Thoracic aorta (tissue), 2 donors: ENCODE measurements around the gene CHD6. TPM values are rescaled to one million over a fixed set of nuclear protein-coding genes. Genes with fewer than 3 reads are reported as not detected.

Experiments
- ATAC-seq: fragments of 150-250 bp; one replicate; pipeline ENCODE4 v1.8.0; 2017; ENCODE audit warnings: low read depth; ENCODE audit not compliant: insufficient number of reproducible peaks, low FRiP score
- DNase-seq: peaks from one replicate; pipeline ENCODE4 v3.0.0-alpha.2; 2020; ENCODE audit warnings: low spot score
- H3K27ac ChIP-seq, 2 donors: fragments of 200-600 bp; sonication (generic); 1 replicate in 1 of 2; 2 replicates in 1 of 2; pipeline ENCODE4 v1.5.1; 2016; ENCODE audit warnings: mild to moderate bottlenecking in 2 of 2, moderate library complexity in 2 of 2
- H3K27me3 ChIP-seq: fragments of 200-600 bp; sonication (generic); replicated peaks from 2 replicates; pipeline ENCODE4 v1.6.0; 2016; ENCODE audit warnings: mild to moderate bottlenecking; ENCODE audit not compliant: insufficient read depth
- H3K36me3 ChIP-seq: fragments of 200-600 bp; sonication (generic); one replicate; pipeline ENCODE4 v1.5.1; 2016
- H3K4me1 ChIP-seq, 2 donors: fragments of 200-600 bp; sonication (generic); 1 replicate in 1 of 2; 2 replicates in 1 of 2; pipeline versions ENCODE4 v1.5.1 to v1.6.0; 2016; ENCODE audit warnings: low read depth in 2 of 2, mild to moderate bottlenecking in 1 of 2; ENCODE audit not compliant: control insufficient read depth in 1 of 2
- H3K4me3 ChIP-seq: fragments of 200-600 bp; sonication (generic); 2 replicates; pipeline ENCODE4 v1.5.1; 2016; ENCODE audit warnings: mild to moderate bottlenecking
- H3K9me3 ChIP-seq: fragments of 200-600 bp; sonication (generic); 2 replicates; pipeline ENCODE4 v1.5.1; 2016
- CTCF ChIP-seq: fragments of 200-600 bp; sonication (generic); IDR thresholded peaks from one replicate; pipeline ENCODE4 v1.5.1; 2019; ENCODE audit warnings: antibody characterized with exemption
- total RNA-seq, 2 donors: library from RNA; depleted of rRNA; stranded (reverse); fragments of >200 nt; gene quantifications; one replicate each; pipeline versions ENCODE4 v1.1.0 to v1.2.3, GENCODE V29; 2016

CHD6 gene
- total RNA-seq, 2 donors from 2014 or later = 43.9 to 44.6 TPM

GRCh38 chr20:41559658-41560057, 58.5 kb downstream of the CHD6 start:
- no peak overlapping the region for H3K27ac ChIP-seq
- H3K4me1 ChIP-seq = peaks cover 16 to 24% of the 10 kb centered on the region in 2 donors
- H3K4me3 ChIP-seq = no peak overlapping the region
- H3K36me3 ChIP-seq = no peaks in the 10 kb centered on the region
- ATAC-seq (no peak), DNase-seq (no peak)
- H3K27me3 ChIP-seq = no peaks in the 10 kb centered on the region
- no peak for TF ChIP-seq CTCF
- no peaks in the 10 kb centered on the region for H3K9me3 ChIP-seq

- ATAC-seq (no peak), DNase-seq (no peak)
- Histone ChIP-seq H3K27ac (no peak overlapping the region), H3K36me3 (no peaks in the 10 kb centered on the region), H3K4me1 (peaks cover 8 to 9% of the 10 kb centered on the region in 2 donors), H3K4me3 (no peak overlapping the region), H3K9me3 (no peaks in the 10 kb centered on the region), H3K27me3 (no peaks in the 10 kb centered on the region)
- TF ChIP-seq CTCF = no peak
Measured at GRCh38 chr20:41553142-41553879, 64.9 kb downstream of the CHD6 start.

- ATAC-seq (no peak), DNase-seq (no peak)
- Histone ChIP-seq H3K27me3 (no peaks in the 10 kb centered on the region), H3K4me3 (no peak overlapping the region), H3K27ac (no peak overlapping the region), H3K9me3 (no peaks in the 10 kb centered on the region), H3K4me1 (peaks cover 2 to 10% of the 10 kb centered on the region in 2 donors), H3K36me3 (no peaks in the 10 kb centered on the region)
- TF ChIP-seq CTCF = no peak
Measured at GRCh38 chr20:41552295-41553068, 65.7 kb downstream of the CHD6 start.

GRCh38 chr20:41551011-41551705, 67.0 kb downstream of the CHD6 start:
- DNase-seq (no peak), ATAC-seq (no peak)
- no peak overlapping the region for H3K4me3 ChIP-seq
- peaks cover 0 to 5% of the 10 kb centered on the region in 2 donors for H3K4me1 ChIP-seq
- TF ChIP-seq CTCF = no peak
- no peak overlapping the region for H3K27ac ChIP-seq
- no peaks in the 10 kb centered on the region for H3K36me3 ChIP-seq
- H3K9me3 ChIP-seq = no peaks in the 10 kb centered on the region
- H3K27me3 ChIP-seq = no peaks in the 10 kb centered on the region

GRCh38 chr20:41547221-41547620, 71.0 kb downstream of the CHD6 start:
- Histone ChIP-seq H3K4me1 (peaks cover 2 to 8% of the 10 kb centered on the region in 2 donors), H3K36me3 (no peaks in the 10 kb centered on the region), H3K4me3 (no peak overlapping the region), H3K27ac (no peak overlapping the region), H3K27me3 (no peaks in the 10 kb centered on the region), H3K9me3 (no peaks in the 10 kb centered on the region)
- no peak for TF ChIP-seq CTCF
- no peak for DNase-seq
- ATAC-seq = no peak
